Uterus (tissue), 4 donors: ENCODE results near the gene CBFA2T3. TPM values are rescaled to one million over a fixed set of nuclear protein-coding genes. Genes with fewer than 3 reads are reported as not detected.

Source experiments
- DNase-seq, 2 donors: peaks; one replicate each; pipeline ENCODE4 v3.0.0-alpha.2; 2019 to 2020
- H3K27ac ChIP-seq, 2 donors: fragments of 200-600 bp; sonication (generic); 1 replicate in 1 of 2; 2 replicates in 1 of 2; pipeline ENCODE4 v1.5.1; 2016 to 2018
- H3K27me3 ChIP-seq, 2 donors: fragments of 200-600 bp; sonication (generic); one replicate each; pipeline ENCODE4 v1.5.1; 2018 to 2019; ENCODE audit warnings: control low read depth in 1 of 2
- H3K36me3 ChIP-seq, 2 donors: fragments of 200-600 bp; sonication (generic); one replicate each; pipeline ENCODE4 v1.5.1; 2019; ENCODE audit warnings: control low read depth in 1 of 2
- H3K4me1 ChIP-seq, 2 donors: fragments of 200-600 bp; sonication (generic); one replicate each; pipeline ENCODE4 v1.5.1; 2018 to 2019; ENCODE audit warnings: control low read depth in 1 of 2
- H3K4me3 ChIP-seq, 2 donors: fragments of 200-600 bp; sonication (generic); 1 replicate in 1 of 2; 2 replicates in 1 of 2; pipeline ENCODE4 v1.5.1; 2018 to 2019; ENCODE audit warnings: mild to moderate bottlenecking in 1 of 2
- H3K9me3 ChIP-seq, 2 donors: fragments of 200-600 bp; sonication (generic); one replicate each; pipeline ENCODE4 v1.5.1; 2019; ENCODE audit warnings: control low read depth in 1 of 2
- CTCF ChIP-seq, 4 experiments: fragments of 200-600 bp in 2 of 4; fragments of 450-650 bp in 2 of 4; sonication (generic) in 2 of 4; IDR thresholded peaks; one replicate each; pipeline ENCODE4 v1.5.1; 2016 to 2019; ENCODE audit warnings: antibody characterized with exemption in 4 of 4, mild to moderate bottlenecking in 2 of 4, moderate library complexity in 1 of 4
- POLR2A ChIP-seq, 2 donors: fragments of 450-650 bp; IDR thresholded peaks; one replicate each; pipeline ENCODE4 v1.6.1; 2016; ENCODE audit warnings: antibody characterized with exemption in 2 of 2, mild to moderate bottlenecking in 1 of 2, moderate library complexity in 1 of 2
- intact Hi-C: fragments of 100-400 bp; cut with DNase I; formaldehyde crosslinking; loops from one replicate; pipeline ENCODE4 v1.15.1; 2023; ENCODE audit warnings: low total_unique reads
- total RNA-seq, 4 donors: library from RNA; depleted of rRNA in 3 of 4; stranded (reverse); fragments of >200 nt in 3 of 4; gene quantifications; one replicate each; pipeline versions ENCODE4 v1.1.0 to v1.2.4, GENCODE V29; 2014 to 2023
- donor health status: DM: yes; HTN: yes; CAD: no.

CBFA2T3 gene
- total RNA-seq, 4 donors from 2014 or later: under 0.01 to 12.1 (median 3.1) TPM

GRCh38 chr16:88923926-88924833 lies 52.8 kb downstream of the CBFA2T3 start:
- intact Hi-C loops: no loop called here
- H3K27me3 ChIP-seq: no peaks in the 10 kb centered on the region
- H3K9me3 ChIP-seq: no peaks in the 10 kb centered on the region
- peaks cover 0 to 8% of the 10 kb centered on the region in 2 donors for H3K4me1 ChIP-seq
- TF ChIP-seq POLR2A (IDR thresholded peaks at IDR 0.05): no peak
- TF ChIP-seq CTCF (IDR thresholded peaks at IDR 0.05): no peak
- H3K27ac ChIP-seq: no peak overlapping the region
- DNase-seq: no peak
- no peak overlapping the region for H3K4me3 ChIP-seq
- H3K36me3 ChIP-seq: no peaks in the 10 kb centered on the region

GRCh38 chr16:88923450-88923849 lies 53.6 kb downstream of the CBFA2T3 start:
- intact Hi-C loops: no loop called here
- no peak overlapping the region for H3K27ac ChIP-seq
- no peaks in the 10 kb centered on the region for H3K9me3 ChIP-seq
- peaks cover 0 to 8% of the 10 kb centered on the region in 2 donors for H3K4me1 ChIP-seq
- no peak for DNase-seq
- H3K27me3 ChIP-seq: no peaks in the 10 kb centered on the region
- H3K4me3 ChIP-seq: no peak overlapping the region
- no peaks in the 10 kb centered on the region for H3K36me3 ChIP-seq
- TF ChIP-seq CTCF (IDR thresholded peaks at IDR 0.05) (no peak), POLR2A (IDR thresholded peaks at IDR 0.05) (no peak)

- Histone ChIP-seq H3K4me3 (no peak overlapping the region), H3K27me3 (no peaks in the 10 kb centered on the region), H3K4me1 (peaks cover 0 to 8% of the 10 kb centered on the region in 2 donors), H3K9me3 (no peaks in the 10 kb centered on the region), H3K36me3 (no peaks in the 10 kb centered on the region), H3K27ac (peak overlapping the region in 1 of 2 donors; percentile 27)
- no peak for DNase-seq
- no peak for TF ChIP-seq CTCF (IDR thresholded peaks at IDR 0.05)
- no peak for TF ChIP-seq POLR2A (IDR thresholded peaks at IDR 0.05)
- intact Hi-C loops: no loop called here
These were observed 54.1 kb downstream of the CBFA2T3 start for GRCh38 chr16:88922826-88923410.

GRCh38 chr16:88922114-88922825 lies 54.7 kb downstream of the CBFA2T3 start:
- Histone ChIP-seq H3K27me3 (no peaks in the 10 kb centered on the region), H3K4me1 (peaks cover 0 to 8% of the 10 kb centered on the region in 2 donors), H3K9me3 (no peaks in the 10 kb centered on the region), H3K27ac (peak overlapping the region; percentile 51 to 52), H3K36me3 (no peaks in the 10 kb centered on the region), H3K4me3 (no peak overlapping the region)
- DNase-seq: peak; percentile 62 to 71
- intact Hi-C loops: no loop called here
- TF ChIP-seq CTCF (IDR thresholded peaks at IDR 0.05) (no peak), POLR2A (IDR thresholded peaks at IDR 0.05) (no peak)
